NCI-H2171 treated with DMSO at 0.1 percent for 48 hours (cell line): ENCODE measurements around the gene MAP3K21.

ENCODE experiments used
- DNase-seq: peaks from one replicate; lab custom pipeline; 2025; lab: John Stamatoyannopoulos, UW

MAP3K21 gene

GRCh38 chr1:233389169-233389568 lies 61.6 kb downstream of the MAP3K21 start:
- no peak for DNase-seq

GRCh38 chr1:233389893-233390292 lies 62.4 kb downstream of the MAP3K21 start:
- peak; percentile 91 for DNase-seq

GRCh38 chr1:233390842-233391737 lies 63.6 kb downstream of the MAP3K21 start:
- no peak for DNase-seq

- DNase-seq: peak; percentile 60
Measured at GRCh38 chr1:233393084-233393840, 65.7 kb downstream of the MAP3K21 start.

- peak; percentile 95 for DNase-seq
Measured at GRCh38 chr1:233393926-233394680, 66.6 kb downstream of the MAP3K21 start.

- peak; percentile 90 for DNase-seq
Measured at GRCh38 chr1:233394860-233395717, 67.6 kb downstream of the MAP3K21 start.

GRCh38 chr1:233395863-233396646 lies 68.5 kb downstream of the MAP3K21 start:
- DNase-seq: no peak

- no peak for DNase-seq
Measured at GRCh38 chr1:233406339-233406960, 78.9 kb downstream of the MAP3K21 start.

GRCh38 chr1:233406994-233407631 lies 79.6 kb downstream of the MAP3K21 start:
- DNase-seq: no peak

GRCh38 chr1:233409540-233409939 lies 82.0 kb downstream of the MAP3K21 start:
- no peak for DNase-seq

GRCh38 chr1:233410906-233411305 lies 83.4 kb downstream of the MAP3K21 start:
- no peak for DNase-seq

GRCh38 chr1:233412812-233413211 lies 85.3 kb downstream of the MAP3K21 start:
- no peak for DNase-seq

GRCh38 chr1:233421293-233421692 lies 93.8 kb downstream of the MAP3K21 start:
- DNase-seq: no peak

- DNase-seq: peak; percentile 9
Measured at GRCh38 chr1:233424779-233425178, 97.3 kb downstream of the MAP3K21 start.

- no peak for DNase-seq
Measured at GRCh38 chr1:233427907-233428306, 100.4 kb downstream of the MAP3K21 start.

GRCh38 chr1:233431753-233432403 lies 104.4 kb downstream of the MAP3K21 start:
- no peak for DNase-seq

GRCh38 chr1:233432916-233433315 lies 105.4 kb downstream of the MAP3K21 start:
- DNase-seq: no peak

- DNase-seq: no peak
Measured at GRCh38 chr1:233433436-233434210, 106.1 kb downstream of the MAP3K21 start.
